ENCODE results near the gene TMEM11. TPM values are rescaled to one million over a fixed set of nuclear protein-coding genes. Genes with fewer than 3 reads are reported as not detected.
A peak's percentile ranks its signal among the peaks of the same experiment; 100 is the strongest.

TMEM11 gene
- polyA plus RNA-seq, 1 donor (not counting 4 experiments of a cell fraction or from before 2014, with no cell fraction given), result 40.1 TPM

- no peak for FAIRE-seq
- TF ChIP-seq EZH2 (IDR thresholded peaks at IDR 0.05; ENCODE audit: low read length) (no peak), CTCF (optimal IDR thresholded peaks at IDR 0.05 in 1 of 3, IDR thresholded peaks at IDR 0.05 in 1 of 3, conservative IDR thresholded peaks at IDR 0.05 in 1 of 3; ENCODE audit: extremely low read depth in 1 of 3, insufficient read depth in 2 of 3, low read length in 3 of 3) (no peak)
- peaks cover 16% of the 10 kb centered on the region for H3K9me1 ChIP-seq (ENCODE audit: control insufficient read depth, extremely low read depth, insufficient read depth, low read length)
- H3K79me2 ChIP-seq (ENCODE audit: control insufficient read depth, insufficient read depth, low read length), result peaks cover 66% of the 10 kb centered on the region
- H2AFZ ChIP-seq (ENCODE audit: control insufficient read depth, low read length), result no peak overlapping the region
- H3K4me1 ChIP-seq (ENCODE audit: control insufficient read depth, extremely low read depth, insufficient read depth, low read length), result peaks cover 49% of the 10 kb centered on the region
- no peak overlapping the region for H3K4me3 ChIP-seq (ENCODE audit: control insufficient read depth in 2 of 3, extremely low read depth in 1 of 3, insufficient read depth in 2 of 3, low read depth in 1 of 3, low read length in 3 of 3)
- peaks cover 11 to 35% of the 10 kb centered on the region in 2 experiments for H3K36me3 ChIP-seq (ENCODE audit: control insufficient read depth in 2 of 2, extremely low read depth in 1 of 2, insufficient read depth in 2 of 2, low read length in 2 of 2)
- no peaks in the 10 kb centered on the region for H3K27me3 ChIP-seq (ENCODE audit: control insufficient read depth, extremely low read depth, insufficient read depth, low read length)
- H3K9me3 ChIP-seq (ENCODE audit: control insufficient read depth, low read depth, low read length), result no peaks in the 10 kb centered on the region
- dilution Hi-C loops (cut with MboI; ENCODE audit: extremely low pct_ligation_motif_present, low sequenced_read_pairs), result no loop called here
- peak overlapping the region; percentile 73 for H3K4me2 ChIP-seq (ENCODE audit: control insufficient read depth, extremely low read depth, insufficient read depth, low read depth, low read length)
- no peak for DNase-seq (ENCODE audit: low read depth, low spot score)
- peaks cover 32% of the 10 kb centered on the region for H4K20me1 ChIP-seq (ENCODE audit: control insufficient read depth, extremely low read depth, insufficient read depth, low read length)
- no peak overlapping the region for H3K9ac ChIP-seq (ENCODE audit: control insufficient read depth, extremely low read depth, insufficient read depth, low read length)
- peak overlapping the region; percentile 43 for H3K27ac ChIP-seq (ENCODE audit: control insufficient read depth, insufficient read depth, low read length)
Measured at GRCh38 chr17:21199856-21200255, 14.1 kb downstream of the TMEM11 start.

GRCh38 chr17:21199311-21199710, 14.7 kb downstream of the TMEM11 start:
- Histone ChIP-seq H3K9me1 (ENCODE audit: control insufficient read depth, extremely low read depth, insufficient read depth, low read length) (peaks cover 16% of the 10 kb centered on the region), H3K36me3 (ENCODE audit: control insufficient read depth in 2 of 2, extremely low read depth in 1 of 2, insufficient read depth in 2 of 2, low read length in 2 of 2) (peaks cover 11 to 35% of the 10 kb centered on the region in 2 experiments), H3K79me2 (ENCODE audit: control insufficient read depth, insufficient read depth, low read length) (peaks cover 61% of the 10 kb centered on the region), H2AFZ (ENCODE audit: control insufficient read depth, low read length) (no peak overlapping the region), H3K27me3 (ENCODE audit: control insufficient read depth, extremely low read depth, insufficient read depth, low read length) (no peaks in the 10 kb centered on the region), H3K27ac (ENCODE audit: control insufficient read depth, insufficient read depth, low read length) (peak overlapping the region; percentile 43), H3K9me3 (ENCODE audit: control insufficient read depth, low read depth, low read length) (no peaks in the 10 kb centered on the region), H3K9ac (ENCODE audit: control insufficient read depth, extremely low read depth, insufficient read depth, low read length) (no peak overlapping the region), H4K20me1 (ENCODE audit: control insufficient read depth, extremely low read depth, insufficient read depth, low read length) (peaks cover 30% of the 10 kb centered on the region), H3K4me3 (ENCODE audit: control insufficient read depth in 2 of 3, extremely low read depth in 1 of 3, insufficient read depth in 2 of 3, low read depth in 1 of 3, low read length in 3 of 3) (no peak overlapping the region), H3K4me1 (ENCODE audit: control insufficient read depth, extremely low read depth, insufficient read depth, low read length) (peaks cover 53% of the 10 kb centered on the region), H3K4me2 (ENCODE audit: control insufficient read depth, extremely low read depth, insufficient read depth, low read depth, low read length) (peak overlapping the region; percentile 27)
- dilution Hi-C loops (cut with MboI; ENCODE audit: extremely low pct_ligation_motif_present, low sequenced_read_pairs), result no loop called here
- DNase-seq (ENCODE audit: low read depth, low spot score) (no peak), FAIRE-seq (peak; percentile 48)
- TF ChIP-seq EZH2 (IDR thresholded peaks at IDR 0.05; ENCODE audit: low read length) (no peak), CTCF (optimal IDR thresholded peaks at IDR 0.05 in 1 of 3, IDR thresholded peaks at IDR 0.05 in 1 of 3, conservative IDR thresholded peaks at IDR 0.05 in 1 of 3; ENCODE audit: extremely low read depth in 1 of 3, insufficient read depth in 2 of 3, low read length in 3 of 3) (no peak)

All from keratinocyte (primary cell).